DMS 273 treated with DMSO at 0.1 percent for 48 hours (cell line): ENCODE data around the gene KIF22.

Experiments used
- DNase-seq: peaks from one replicate; lab custom pipeline; 2025; lab: John Stamatoyannopoulos, UW

Gene KIF22

GRCh38 chr16:29841631-29842030, 51.1 kb downstream of the KIF22 start:
- no peak for DNase-seq

GRCh38 chr16:29842732-29843346, 52.3 kb downstream of the KIF22 start:
- DNase-seq, result no peak

GRCh38 chr16:29843931-29844330, 53.4 kb downstream of the KIF22 start:
- no peak for DNase-seq

- no peak for DNase-seq
These were observed 54.2 kb downstream of the KIF22 start for GRCh38 chr16:29844575-29845331.

GRCh38 chr16:29845656-29846055, 55.1 kb downstream of the KIF22 start:
- DNase-seq, result no peak

- peak; percentile 16 for DNase-seq
These were observed 58.1 kb downstream of the KIF22 start for GRCh38 chr16:29848420-29849297.

- DNase-seq, result no peak
These were observed 59.0 kb downstream of the KIF22 start for GRCh38 chr16:29849505-29849904.

- no peak for DNase-seq
These were observed 60.4 kb downstream of the KIF22 start for GRCh38 chr16:29850998-29851397.

- no peak for DNase-seq
These were observed 62.1 kb downstream of the KIF22 start for GRCh38 chr16:29852654-29853053.

GRCh38 chr16:29854520-29855100, 64.1 kb downstream of the KIF22 start:
- DNase-seq, result no peak
